ENCODE results near the gene HIVEP3. TPM values are rescaled to one million over a fixed set of nuclear protein-coding genes. Genes with fewer than 3 reads are reported as not detected.

The HIVEP3 gene
- polyA plus RNA-seq, 1 of the 3 experiments (the other 2 are of a cell fraction): 6.4 TPM

- TF ChIP-seq SIN3A (IDR thresholded peaks at IDR 0.05; ENCODE audit: borderline replicate concordance, low read depth, low read length) (no peak), JUND (IDR thresholded peaks at IDR 0.05) (peak; percentile 94), TEAD4 (IDR thresholded peaks at IDR 0.05; ENCODE audit: borderline replicate concordance, insufficient read depth) (peak; percentile 88), NRF1 (IDR thresholded peaks at IDR 0.05; ENCODE audit: low read depth, low read length) (no peak), TAF1 (IDR thresholded peaks at IDR 0.05; ENCODE audit: borderline replicate concordance, low read depth, low read length) (peak; percentile 10; the same call in 1 of the 2 replicates), GATA2 (CRISPR knock-in tag; IDR thresholded peaks at IDR 0.05) (no peak), CTCF (IDR thresholded peaks at IDR 0.05) (no peak), YY1 (IDR thresholded peaks at IDR 0.05; ENCODE audit: low read depth) (no peak; the same call in 1 of the 2 replicates), GABPA (IDR thresholded peaks at IDR 0.05; ENCODE audit: low read depth) (no peak)
Observed at GRCh38 chr1:41954533-41954944, 35.8 kb upstream of the HIVEP3 start (continued).

DNA sequence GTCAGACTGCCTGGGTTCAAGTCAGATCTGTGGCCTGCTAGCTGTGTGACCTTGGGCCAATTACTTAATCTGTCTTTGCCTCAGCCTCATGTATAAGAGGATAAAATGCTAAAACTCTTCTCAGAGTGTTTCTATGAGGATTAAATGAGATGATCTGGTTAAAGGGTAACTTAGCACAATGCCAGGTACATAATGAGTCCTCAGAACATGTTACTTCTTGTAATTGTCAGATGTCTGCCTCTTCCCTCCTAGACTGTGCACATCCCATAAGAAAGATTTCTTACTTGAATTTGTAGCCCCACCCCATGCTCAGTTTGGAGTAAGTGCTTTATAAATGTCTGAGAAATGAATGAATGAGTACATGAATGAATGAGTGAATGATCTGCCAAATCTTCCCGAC is 34.6 kb upstream of the HIVEP3 start:
- ChIA-PET CTCF (interaction anchor here (0.9 kb wide), 1 partner anchor 26 kb away, joined by 3 read pairs; no protein-coding TSS in a partner anchor), POLR2A (no interaction called here)
- no peak overlapping the region for H3K4me2 ChIP-seq
- no peaks in the 10 kb centered on the region for H3K36me3 ChIP-seq (replicated peaks in 1 of 2; ENCODE audit: control insufficient read depth in 1 of 2, insufficient read depth in 2 of 2, low read length in 1 of 2)
- H3K4me3 ChIP-seq (ENCODE audit: low read depth in 2 of 2, low read length in 1 of 2): no peak overlapping the region
- H3K9ac ChIP-seq: no peak overlapping the region
- peak overlapping the region in 1 of 2 experiments; percentile 98; a peak in 1 of 4 replicates for H3K27ac ChIP-seq (ENCODE audit: low read depth in 2 of 2, low read length in 1 of 2)
- H3K9me3 ChIP-seq: no peaks in the 10 kb centered on the region
- no peak overlapping the region for H2AFZ ChIP-seq (ENCODE audit: low read depth)
- H4K20me1 ChIP-seq (ENCODE audit: insufficient read depth): no peaks in the 10 kb centered on the region
- TF ChIP-seq, protein P1, sequence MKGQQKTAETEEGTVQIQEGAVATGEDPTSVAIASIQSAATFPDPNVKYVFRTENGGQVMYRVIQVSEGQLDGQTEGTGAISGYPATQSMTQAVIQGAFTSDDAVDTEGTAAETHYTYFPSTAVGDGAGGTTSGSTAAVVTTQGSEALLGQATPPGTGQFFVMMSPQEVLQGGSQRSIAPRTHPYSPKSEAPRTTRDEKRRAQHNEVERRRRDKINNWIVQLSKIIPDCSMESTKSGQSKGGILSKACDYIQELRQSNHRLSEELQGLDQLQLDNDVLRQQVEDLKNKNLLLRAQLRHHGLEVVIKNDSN (IDR thresholded peaks at IDR 0.05; ENCODE audit: borderline replicate concordance, low read depth): no peak
- TF ChIP-seq FOXJ3 (CRISPR knock-in tag; IDR thresholded peaks at IDR 0.05) (no peak), FOSL2 (IDR thresholded peaks at IDR 0.05; ENCODE audit: borderline replicate concordance, low read depth) (no peak), TEAD4 (IDR thresholded peaks at IDR 0.05; ENCODE audit: borderline replicate concordance, insufficient read depth) (no peak), YY1 (IDR thresholded peaks at IDR 0.05; ENCODE audit: low read depth) (no peak), RAD21 (IDR thresholded peaks at IDR 0.05; ENCODE audit: low read length) (no peak), MXI1 (IDR thresholded peaks at IDR 0.05; ENCODE audit: low read depth, low read length) (no peak), MEF2A (IDR thresholded peaks at IDR 0.05; ENCODE audit: borderline replicate concordance, low read depth) (no peak)
- TF ChIP-seq, protein P2, sequence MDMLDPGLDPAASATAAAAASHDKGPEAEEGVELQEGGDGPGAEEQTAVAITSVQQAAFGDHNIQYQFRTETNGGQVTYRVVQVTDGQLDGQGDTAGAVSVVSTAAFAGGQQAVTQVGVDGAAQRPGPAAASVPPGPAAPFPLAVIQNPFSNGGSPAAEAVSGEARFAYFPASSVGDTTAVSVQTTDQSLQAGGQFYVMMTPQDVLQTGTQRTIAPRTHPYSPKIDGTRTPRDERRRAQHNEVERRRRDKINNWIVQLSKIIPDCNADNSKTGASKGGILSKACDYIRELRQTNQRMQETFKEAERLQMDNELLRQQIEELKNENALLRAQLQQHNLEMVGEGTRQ (IDR thresholded peaks at IDR 0.05; ENCODE audit: borderline replicate concordance, low read depth, low read length): no peak
- TF ChIP-seq, protein P3, sequence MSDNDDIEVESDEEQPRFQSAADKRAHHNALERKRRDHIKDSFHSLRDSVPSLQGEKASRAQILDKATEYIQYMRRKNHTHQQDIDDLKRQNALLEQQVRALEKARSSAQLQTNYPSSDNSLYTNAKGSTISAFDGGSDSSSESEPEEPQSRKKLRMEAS (IDR thresholded peaks at IDR 0.05; ENCODE audit: low read depth): no peak
- H3K4me1 ChIP-seq (ENCODE audit: control insufficient read depth in 1 of 2, insufficient read depth in 2 of 2, low read depth in 1 of 2, low read length in 1 of 2): peaks cover 0 to 35% of the 10 kb centered on the region in 2 experiments
- H3F3A ChIP-seq (replicated peaks; ENCODE audit: insufficient read depth): peaks cover 47% of the 10 kb centered on the region
- no peaks in the 10 kb centered on the region for H3K79me2 ChIP-seq (ENCODE audit: insufficient read depth)
- H3K9me2 ChIP-seq: no peaks in the 10 kb centered on the region
- no peak for DNase-seq
- WGBS (ENCODE audit: low lambda C conversion rate): 80% methylated on average over 1 of the region's 1 CpG
- H3K27me3 ChIP-seq (ENCODE audit: insufficient read depth): no peaks in the 10 kb centered on the region
